ENCODE data around the gene HCN2. TPM values are rescaled to one million over a fixed set of nuclear protein-coding genes. Genes with fewer than 3 reads are reported as not detected.

Gene HCN2
- total RNA-seq, 3 donors from 2014 or later (not counting 1 experiment from before 2014, with no cell fraction given) = 0.96 to 1.6 (median 1.1) TPM

DNA sequence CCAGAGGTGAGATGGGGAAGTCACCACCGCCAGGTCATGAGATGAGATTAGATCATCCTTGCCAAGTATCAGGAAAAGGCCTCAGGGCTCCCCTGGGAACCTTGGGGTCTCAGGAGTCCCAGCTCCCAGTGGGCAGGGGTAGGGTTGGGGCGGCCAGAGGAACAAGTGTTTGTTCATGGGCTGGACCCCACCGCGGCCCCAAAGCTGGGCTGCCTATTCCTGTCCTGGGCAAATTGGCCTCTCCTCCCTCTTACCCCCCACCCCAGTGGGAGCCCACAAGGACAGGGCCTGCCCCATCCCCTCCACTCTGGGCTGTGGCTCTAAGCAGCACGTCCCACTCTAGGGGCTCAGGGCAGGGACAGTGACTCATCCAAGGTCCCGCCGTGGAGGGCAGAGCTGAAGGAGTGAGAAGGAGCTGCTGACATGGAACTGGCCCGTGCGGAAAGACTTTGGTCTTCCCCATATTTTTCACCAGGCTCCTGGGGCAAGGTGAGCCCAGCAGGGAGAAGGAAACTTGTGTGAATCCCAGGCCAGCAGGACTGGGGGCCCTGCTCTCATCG, 4.0 kb upstream of the HCN2 start:
- Mint-ChIP-seq H3K27ac (no peak overlapping the region), H3K27me3 (ENCODE audit: low read depth in 2 of 2) (no peaks in the 10 kb centered on the region), H3K36me3 (no peaks in the 10 kb centered on the region), H3K4me3 (no peak overlapping the region), H3K4me1 (peaks cover 5 to 6% of the 10 kb centered on the region in 2 donors), H3K9me3 (no peaks in the 10 kb centered on the region)
- no peak for DNase-seq
- intact Hi-C loops (cut with micrococcal nuclease) = no loop called here
- TF ChIP-seq, protein P1, sequence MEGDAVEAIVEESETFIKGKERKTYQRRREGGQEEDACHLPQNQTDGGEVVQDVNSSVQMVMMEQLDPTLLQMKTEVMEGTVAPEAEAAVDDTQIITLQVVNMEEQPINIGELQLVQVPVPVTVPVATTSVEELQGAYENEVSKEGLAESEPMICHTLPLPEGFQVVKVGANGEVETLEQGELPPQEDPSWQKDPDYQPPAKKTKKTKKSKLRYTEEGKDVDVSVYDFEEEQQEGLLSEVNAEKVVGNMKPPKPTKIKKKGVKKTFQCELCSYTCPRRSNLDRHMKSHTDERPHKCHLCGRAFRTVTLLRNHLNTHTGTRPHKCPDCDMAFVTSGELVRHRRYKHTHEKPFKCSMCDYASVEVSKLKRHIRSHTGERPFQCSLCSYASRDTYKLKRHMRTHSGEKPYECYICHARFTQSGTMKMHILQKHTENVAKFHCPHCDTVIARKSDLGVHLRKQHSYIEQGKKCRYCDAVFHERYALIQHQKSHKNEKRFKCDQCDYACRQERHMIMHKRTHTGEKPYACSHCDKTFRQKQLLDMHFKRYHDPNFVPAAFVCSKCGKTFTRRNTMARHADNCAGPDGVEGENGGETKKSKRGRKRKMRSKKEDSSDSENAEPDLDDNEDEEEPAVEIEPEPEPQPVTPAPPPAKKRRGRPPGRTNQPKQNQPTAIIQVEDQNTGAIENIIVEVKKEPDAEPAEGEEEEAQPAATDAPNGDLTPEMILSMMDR (IDR thresholded peaks at IDR 0.05) = no peak
- Histone ChIP-seq H3K4me3 (ENCODE audit: low read length) (no peak overlapping the region), H3K27me3 (ENCODE audit: control insufficient read depth, insufficient read depth, low read length) (peaks cover 12% of the 10 kb centered on the region), H3K27ac (ENCODE audit: low read length) (no peak overlapping the region), H3K4me1 (ENCODE audit: control insufficient read depth, insufficient read depth, low read length) (peaks cover 30% of the 10 kb centered on the region), H3K36me3 (ENCODE audit: control insufficient read depth, insufficient read depth, low read length) (peaks cover 22% of the 10 kb centered on the region), H3K9me3 (ENCODE audit: control insufficient read depth, insufficient read depth, low read length) (no peaks in the 10 kb centered on the region)
- 83% methylated on average over 10 of the region's 10 CpGs for WGBS (ENCODE audit: insufficient coverage)
- ATAC-seq = no peak

DNA sequence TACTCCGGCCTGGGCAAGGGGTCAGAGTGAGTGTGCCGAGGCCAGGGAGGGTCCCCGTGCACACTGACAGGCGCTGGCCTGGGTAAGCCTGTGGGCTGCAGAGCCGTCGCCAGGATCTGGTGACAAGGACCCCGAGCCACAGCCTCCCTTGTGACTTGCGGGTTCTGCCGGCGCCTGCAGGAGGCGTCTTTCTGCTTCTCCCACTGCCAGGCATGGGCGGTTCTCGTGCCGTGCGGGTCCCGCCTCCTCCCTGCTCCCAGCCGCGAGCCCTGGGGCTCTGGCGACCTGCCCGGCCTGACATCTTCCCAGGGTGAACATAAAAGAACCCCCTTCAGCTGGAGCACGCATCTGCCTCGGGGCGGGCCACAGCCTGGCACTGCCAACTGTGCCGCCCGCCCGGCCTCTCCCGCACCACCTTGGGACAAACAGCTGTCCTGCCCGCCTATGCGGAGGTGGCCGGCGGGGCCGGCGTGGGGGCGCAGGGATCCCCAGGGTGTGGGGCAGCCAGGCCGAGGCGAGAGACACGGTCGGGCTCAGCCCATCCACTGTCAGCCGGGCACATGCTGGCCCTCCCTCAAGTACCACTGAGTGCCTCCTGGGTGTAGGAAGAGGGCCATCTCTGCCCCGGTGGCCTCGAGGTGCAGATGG, 1.5 kb upstream of the HCN2 start:
- DNase-seq (peak in 1 of 2 donors; percentile 80), ATAC-seq (peak; percentile 37 to 56 (median 49))
- 8% methylated on average over 41 of the region's 41 CpGs for WGBS (ENCODE audit: insufficient coverage)
- TF ChIP-seq, protein P1 (IDR thresholded peaks at IDR 0.05) = no peak
- Mint-ChIP-seq H3K27me3 (ENCODE audit: low read depth in 2 of 2) (peaks cover 0 to 4% of the 10 kb centered on the region in 2 donors), H3K36me3 (no peaks in the 10 kb centered on the region), H3K4me1 (peaks cover 5 to 12% of the 10 kb centered on the region in 2 donors), H3K4me3 (peak overlapping the region; percentile 37), H3K9me3 (no peaks in the 10 kb centered on the region), H3K27ac (no peak overlapping the region)
- Histone ChIP-seq H3K9me3 (ENCODE audit: control insufficient read depth, insufficient read depth, low read length) (no peaks in the 10 kb centered on the region), H3K27ac (ENCODE audit: low read length) (no peak overlapping the region), H3K36me3 (ENCODE audit: control insufficient read depth, insufficient read depth, low read length) (peaks cover 3% of the 10 kb centered on the region), H3K4me3 (ENCODE audit: low read length) (no peak overlapping the region), H3K27me3 (ENCODE audit: control insufficient read depth, insufficient read depth, low read length) (peaks cover 24% of the 10 kb centered on the region), H3K4me1 (ENCODE audit: control insufficient read depth, insufficient read depth, low read length) (peaks cover 35% of the 10 kb centered on the region)
- intact Hi-C loops (cut with micrococcal nuclease) = no loop called here

GRCh38 chr19:588741-589692, 664 bp upstream of the HCN2 start:
- H3K27me3 ChIP-seq (ENCODE audit: control insufficient read depth, insufficient read depth, low read length) = peaks cover 24% of the 10 kb centered on the region
- DNase-seq = peak in 1 of 2 donors; percentile 45
- 21% methylated on average over 54 of the region's 54 CpGs for WGBS (ENCODE audit: insufficient coverage)
- Mint-ChIP-seq H3K27ac (no peak overlapping the region), H3K36me3 (no peaks in the 10 kb centered on the region), H3K4me3 (peak overlapping the region; percentile 56), H3K9me3 (no peaks in the 10 kb centered on the region), H3K27me3 (ENCODE audit: low read depth in 2 of 2) (peaks cover 0 to 4% of the 10 kb centered on the region in 2 donors), H3K4me1 (peaks cover under 1 to 7% of the 10 kb centered on the region in 2 donors)
- no peak overlapping the region for H3K27ac ChIP-seq (ENCODE audit: low read length)
- intact Hi-C loops (cut with micrococcal nuclease) = no loop called here
- no peak overlapping the region for H3K4me3 ChIP-seq (ENCODE audit: low read length)
- ATAC-seq = no peak
- H3K4me1 ChIP-seq (ENCODE audit: control insufficient read depth, insufficient read depth, low read length) = peaks cover 32% of the 10 kb centered on the region
- H3K9me3 ChIP-seq (ENCODE audit: control insufficient read depth, insufficient read depth, low read length) = no peaks in the 10 kb centered on the region
- TF ChIP-seq, protein P1 (IDR thresholded peaks at IDR 0.05) = no peak
- H3K36me3 ChIP-seq (ENCODE audit: control insufficient read depth, insufficient read depth, low read length) = no peaks in the 10 kb centered on the region

Measured in natural killer cell (primary cell).